ENCODE results near the gene ST6GALNAC4. TPM values are rescaled to one million over a fixed set of nuclear protein-coding genes. Genes with fewer than 3 reads are reported as not detected.

The ST6GALNAC4 gene
- total RNA-seq, 1 experiment from 2014 or later: 15.4 TPM

DNA sequence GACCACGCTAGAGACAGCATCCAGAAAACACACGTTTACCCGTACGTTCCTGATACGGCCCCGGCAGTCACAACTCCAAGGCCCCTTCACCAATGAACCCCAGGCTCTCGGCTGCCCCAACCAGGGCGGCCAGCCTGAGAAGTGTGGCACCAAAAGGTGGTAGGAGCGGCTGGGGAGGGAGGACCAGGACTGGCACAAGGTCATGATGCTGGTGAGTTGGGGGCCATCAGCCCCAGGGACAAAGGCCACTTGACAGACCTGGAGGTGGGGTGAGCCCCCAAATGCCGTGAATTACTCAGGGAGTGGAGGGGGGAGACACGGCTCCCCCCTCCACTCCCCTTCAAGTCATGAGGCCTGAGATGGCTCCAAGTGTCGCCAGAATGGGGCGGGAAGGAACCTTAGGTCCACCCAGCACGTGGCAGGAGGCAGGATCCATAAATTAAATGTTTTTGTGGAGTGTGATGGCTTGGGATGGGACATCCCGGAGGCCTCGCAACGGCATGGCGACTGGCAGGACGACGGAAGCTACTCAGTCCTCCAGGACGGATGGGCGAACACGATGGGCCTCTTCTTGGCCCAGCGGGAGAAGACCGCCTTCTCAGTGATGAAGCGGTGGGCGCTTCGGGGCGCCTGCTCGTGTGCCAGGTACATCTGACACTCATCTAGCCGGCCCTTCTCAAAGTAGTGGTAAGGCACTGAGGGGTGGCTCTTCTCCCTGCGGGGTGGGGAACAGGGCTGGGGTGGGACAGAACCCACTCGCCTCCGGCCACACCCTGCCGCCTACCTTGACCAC lies 8.8 kb downstream of the ST6GALNAC4 start:
- Mint-ChIP-seq H3K27ac (no peak overlapping the region; a peak in 1 of 7 replicates), H3K36me3 (ENCODE audit: insufficient read depth in 1 of 3, low read depth in 3 of 3) (peaks cover 9 to 12% (median 9%) of the 10 kb centered on the region in 3 experiments; a peak in 6 of 7 replicates), H3K9me3 (no peaks in the 10 kb centered on the region), H3K4me3 (no peak overlapping the region), H3K27me3 (ENCODE audit: low read depth) (no peaks in the 10 kb centered on the region), H3K4me1 (peaks cover 17 to 27% of the 10 kb centered on the region in 2 experiments)
- Histone ChIP-seq H3K23ac (ENCODE audit: insufficient read length, low read depth, low read length) (no peak overlapping the region), H2AFZ (ENCODE audit: low read length) (no peak overlapping the region), H2AK5ac (ENCODE audit: insufficient read length, low read length) (no peak overlapping the region), H2BK120ac (ENCODE audit: low read depth, low read length, poor library complexity, severe bottlenecking) (no peak overlapping the region), H2BK20ac (ENCODE audit: low read depth, low read length, poor library complexity, severe bottlenecking) (no peak overlapping the region), H4K91ac (ENCODE audit: insufficient read length, low read depth, low read length) (no peak overlapping the region), H3K4me2 (ENCODE audit: insufficient read depth, insufficient read length, low read length) (no peak overlapping the region), H3K79me2 (ENCODE audit: insufficient read depth, low read length) (no peaks in the 10 kb centered on the region), H4K8ac (replicated peaks; ENCODE audit: insufficient read length, low read depth, low read length) (no peak overlapping the region), H3K56ac (ENCODE audit: insufficient read length, low read depth, low read length) (no peak overlapping the region), H4K5ac (ENCODE audit: insufficient read length, low read depth, low read length) (no peak overlapping the region), H3K4ac (ENCODE audit: low read depth, low read length) (no peak overlapping the region), H2BK15ac (ENCODE audit: low read depth, low read length) (no peak overlapping the region), H3K4me1 (ENCODE audit: insufficient read depth, low read length) (peaks cover 5% of the 10 kb centered on the region; the same call in 1 of the 2 replicates), H3T11ph (ENCODE audit: low read length) (no peak overlapping the region), H4K20me1 (ENCODE audit: control insufficient read depth, insufficient read depth, insufficient read length) (no peaks in the 10 kb centered on the region), H3K23me2 (ENCODE audit: insufficient read length, low read depth, low read length, poor library complexity, severe bottlenecking) (no peaks in the 10 kb centered on the region), H3K79me1 (ENCODE audit: insufficient read depth, low read depth, low read length, poor library complexity, severe bottlenecking) (no peaks in the 10 kb centered on the region), H2BK12ac (ENCODE audit: insufficient read length, low read depth, low read length) (no peak overlapping the region), H3K9ac (ENCODE audit: extremely low read depth, insufficient read length, low read length) (no peak overlapping the region), H3K14ac (ENCODE audit: insufficient read depth, low read length) (no peak overlapping the region; the same call in 1 of the 2 replicates), H3K9me3 (ENCODE audit: control insufficient read depth, low read depth, low read length) (no peaks in the 10 kb centered on the region), H3K27ac (ENCODE audit: insufficient read length, low read depth, low read length) (no peak overlapping the region), H3K18ac (ENCODE audit: insufficient read length, low read depth, low read length) (no peak overlapping the region), H3K27me3 (ENCODE audit: insufficient read depth, low read length) (no peaks in the 10 kb centered on the region), H2BK5ac (ENCODE audit: insufficient read length, low read length) (no peak overlapping the region)
- no CpG with 5 or more reads among the region's 35 CpGs for WGBS (ENCODE audit: extremely low coverage, insufficient read length, low lambda C conversion rate)
- DNase-seq: no peak
- TF ChIP-seq, protein P1, sequence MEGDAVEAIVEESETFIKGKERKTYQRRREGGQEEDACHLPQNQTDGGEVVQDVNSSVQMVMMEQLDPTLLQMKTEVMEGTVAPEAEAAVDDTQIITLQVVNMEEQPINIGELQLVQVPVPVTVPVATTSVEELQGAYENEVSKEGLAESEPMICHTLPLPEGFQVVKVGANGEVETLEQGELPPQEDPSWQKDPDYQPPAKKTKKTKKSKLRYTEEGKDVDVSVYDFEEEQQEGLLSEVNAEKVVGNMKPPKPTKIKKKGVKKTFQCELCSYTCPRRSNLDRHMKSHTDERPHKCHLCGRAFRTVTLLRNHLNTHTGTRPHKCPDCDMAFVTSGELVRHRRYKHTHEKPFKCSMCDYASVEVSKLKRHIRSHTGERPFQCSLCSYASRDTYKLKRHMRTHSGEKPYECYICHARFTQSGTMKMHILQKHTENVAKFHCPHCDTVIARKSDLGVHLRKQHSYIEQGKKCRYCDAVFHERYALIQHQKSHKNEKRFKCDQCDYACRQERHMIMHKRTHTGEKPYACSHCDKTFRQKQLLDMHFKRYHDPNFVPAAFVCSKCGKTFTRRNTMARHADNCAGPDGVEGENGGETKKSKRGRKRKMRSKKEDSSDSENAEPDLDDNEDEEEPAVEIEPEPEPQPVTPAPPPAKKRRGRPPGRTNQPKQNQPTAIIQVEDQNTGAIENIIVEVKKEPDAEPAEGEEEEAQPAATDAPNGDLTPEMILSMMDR (conservative IDR thresholded peaks at IDR 0.05): no peak

All from H9 (cell line).